ENCODE results near the gene KCNK10. TPM values are rescaled to one million over a fixed set of nuclear protein-coding genes. Genes with fewer than 3 reads are reported as not detected.

KCNK10 gene
- total and polyA plus RNA-seq, 7 donors = under 0.01 TPM; not detected in 6

DNA sequence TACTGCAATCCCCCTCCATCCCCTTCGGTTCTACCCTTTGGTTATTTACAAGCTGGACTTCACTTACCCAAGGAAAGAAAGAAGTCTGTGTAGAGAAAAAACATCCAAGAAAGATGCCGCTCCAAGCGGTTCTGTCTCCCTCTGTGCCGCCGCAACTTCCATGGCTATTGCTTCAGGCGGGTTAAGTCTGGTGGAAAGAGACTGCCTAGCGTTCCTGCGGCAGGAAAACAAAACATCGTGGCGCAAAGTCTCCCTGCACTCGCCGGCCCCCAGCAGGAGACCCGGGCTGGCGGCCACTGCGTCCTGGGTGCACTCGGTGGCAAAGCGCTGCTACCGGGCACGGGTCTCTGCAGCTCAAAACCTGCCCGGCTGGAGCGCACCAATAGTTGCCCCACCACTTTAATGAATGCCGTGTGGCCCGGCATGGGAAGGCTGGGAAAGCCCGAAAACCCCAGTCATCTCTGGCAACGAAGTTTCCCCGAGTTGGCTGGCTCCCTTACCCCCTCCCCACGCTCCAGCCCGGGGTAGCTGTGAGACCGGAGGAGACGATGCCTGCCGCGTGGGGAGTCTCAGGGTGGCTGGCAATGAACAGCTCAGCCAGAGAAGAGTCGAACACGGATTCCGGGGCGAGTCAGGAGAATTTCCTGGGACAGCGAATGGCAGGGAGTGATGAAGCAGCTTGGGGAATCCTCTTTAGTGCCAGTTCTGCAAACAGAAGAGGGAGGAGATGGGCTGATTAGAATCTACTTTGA is 3.5 kb upstream of the KCNK10 start:
- no peak for DNase-seq
- Histone ChIP-seq H3K9me3 (no peaks in the 10 kb centered on the region), H3K4me3 (no peak overlapping the region), H3K27ac (no peak overlapping the region), H3K27me3 (ENCODE audit: insufficient read depth in 3 of 3, low read length in 2 of 3) (peaks cover 4 to 64% (median 23%) of the 10 kb centered on the region in 3 donors), H3K4me1 (no peaks in the 10 kb centered on the region), H3K36me3 (ENCODE audit: insufficient read depth in 1 of 2, low read depth in 1 of 2) (no peaks in the 10 kb centered on the region)
- TF ChIP-seq, protein P1, sequence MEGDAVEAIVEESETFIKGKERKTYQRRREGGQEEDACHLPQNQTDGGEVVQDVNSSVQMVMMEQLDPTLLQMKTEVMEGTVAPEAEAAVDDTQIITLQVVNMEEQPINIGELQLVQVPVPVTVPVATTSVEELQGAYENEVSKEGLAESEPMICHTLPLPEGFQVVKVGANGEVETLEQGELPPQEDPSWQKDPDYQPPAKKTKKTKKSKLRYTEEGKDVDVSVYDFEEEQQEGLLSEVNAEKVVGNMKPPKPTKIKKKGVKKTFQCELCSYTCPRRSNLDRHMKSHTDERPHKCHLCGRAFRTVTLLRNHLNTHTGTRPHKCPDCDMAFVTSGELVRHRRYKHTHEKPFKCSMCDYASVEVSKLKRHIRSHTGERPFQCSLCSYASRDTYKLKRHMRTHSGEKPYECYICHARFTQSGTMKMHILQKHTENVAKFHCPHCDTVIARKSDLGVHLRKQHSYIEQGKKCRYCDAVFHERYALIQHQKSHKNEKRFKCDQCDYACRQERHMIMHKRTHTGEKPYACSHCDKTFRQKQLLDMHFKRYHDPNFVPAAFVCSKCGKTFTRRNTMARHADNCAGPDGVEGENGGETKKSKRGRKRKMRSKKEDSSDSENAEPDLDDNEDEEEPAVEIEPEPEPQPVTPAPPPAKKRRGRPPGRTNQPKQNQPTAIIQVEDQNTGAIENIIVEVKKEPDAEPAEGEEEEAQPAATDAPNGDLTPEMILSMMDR (IDR thresholded peaks at IDR 0.05) = no peak
- intact Hi-C loops (cut with DNase I) = no loop called here
- no peak for ATAC-seq
- 1% methylated on average over 37 of the region's 37 CpGs for WGBS, 3 donors

DNA sequence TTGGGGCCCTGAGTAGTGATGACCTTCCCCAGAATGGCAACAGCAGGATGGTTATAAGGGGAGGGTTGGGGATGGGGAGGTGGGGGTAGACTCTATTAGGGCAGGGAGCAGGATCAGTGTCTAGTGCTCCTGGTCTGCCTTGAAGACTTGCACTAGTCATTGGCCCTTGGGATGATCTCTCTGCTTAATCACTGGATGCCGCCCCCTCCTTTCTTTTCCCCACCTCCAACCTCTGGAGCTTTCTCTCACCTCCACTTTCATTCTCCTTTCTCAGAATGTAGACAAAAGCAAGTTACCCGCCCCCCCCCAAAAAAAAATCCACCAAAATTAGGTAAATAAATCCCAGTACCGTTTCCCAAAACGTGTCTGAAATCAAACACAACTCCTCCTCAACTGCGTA is 2.8 kb upstream of the KCNK10 start:
- DNase-seq = no peak
- Histone ChIP-seq H3K36me3 (ENCODE audit: insufficient read depth in 1 of 2, low read depth in 1 of 2) (no peaks in the 10 kb centered on the region), H3K9me3 (no peaks in the 10 kb centered on the region), H3K27ac (no peak overlapping the region), H3K4me1 (no peaks in the 10 kb centered on the region), H3K27me3 (ENCODE audit: insufficient read depth in 3 of 3, low read length in 2 of 3) (peaks cover 4 to 70% (median 23%) of the 10 kb centered on the region in 3 donors), H3K4me3 (no peak overlapping the region)
- 11 to 13% (median 12%) methylated on average over 5 of the region's 5 CpGs for WGBS, 3 donors
- intact Hi-C loops (cut with DNase I) = no loop called here
- TF ChIP-seq, protein P1 (IDR thresholded peaks at IDR 0.05) = no peak
- no peak for ATAC-seq

DNA sequence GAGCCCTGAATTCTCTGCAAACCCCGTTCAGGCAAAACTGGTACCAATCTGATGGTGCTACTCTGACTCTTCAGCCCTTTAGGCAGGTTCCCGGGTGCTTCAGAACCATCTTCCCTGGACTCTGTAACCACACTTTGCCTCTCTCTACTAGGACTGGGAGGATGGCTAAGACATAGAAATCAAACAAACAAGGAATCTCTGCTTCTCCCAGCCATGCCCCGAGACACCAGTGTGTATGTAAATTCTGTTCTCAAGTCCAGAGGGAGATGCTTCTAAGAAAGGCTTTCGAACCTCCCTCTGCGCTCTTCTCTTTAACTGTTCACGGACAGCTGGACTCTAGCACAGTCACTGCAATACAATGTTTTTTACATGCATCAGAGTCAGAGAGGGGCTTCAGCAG is 1.9 kb upstream of the KCNK10 start:
- Histone ChIP-seq H3K27ac (no peak overlapping the region), H3K36me3 (ENCODE audit: insufficient read depth in 1 of 2, low read depth in 1 of 2) (no peaks in the 10 kb centered on the region), H3K4me1 (no peaks in the 10 kb centered on the region), H3K9me3 (no peaks in the 10 kb centered on the region), H3K4me3 (no peak overlapping the region), H3K27me3 (ENCODE audit: insufficient read depth in 3 of 3, low read length in 2 of 3) (peaks cover 4 to 78% (median 23%) of the 10 kb centered on the region in 3 donors)
- intact Hi-C loops (cut with DNase I) = no loop called here
- ATAC-seq = no peak
- TF ChIP-seq, protein P1 (IDR thresholded peaks at IDR 0.05) = no peak
- no peak for DNase-seq
- WGBS, 3 donors = 49 to 63% (median 62%) methylated on average over 6 of the region's 6 CpGs

DNA sequence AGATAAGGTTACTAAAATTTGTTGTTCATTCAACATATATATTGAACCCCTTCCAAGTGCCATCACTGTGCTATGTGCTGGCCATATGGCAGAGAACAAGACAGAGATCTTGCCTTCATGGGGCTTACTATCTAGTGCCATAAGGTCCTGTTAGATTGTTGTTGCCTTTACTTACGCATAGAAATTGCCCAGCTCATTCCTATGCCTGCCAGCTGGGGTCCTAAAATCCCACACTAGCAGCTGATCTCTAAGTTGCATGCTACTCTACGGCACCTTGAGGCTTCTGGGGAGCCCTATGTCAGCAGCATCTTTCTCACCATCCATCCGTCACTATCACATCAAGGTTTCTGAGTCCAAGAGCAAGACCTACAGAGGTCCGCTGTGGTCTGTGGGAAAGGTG is 1.4 kb upstream of the KCNK10 start:
- H3K4me1 ChIP-seq = no peaks in the 10 kb centered on the region
- 48 to 62% (median 59%) methylated on average over 4 of the region's 4 CpGs for WGBS, 3 donors
- TF ChIP-seq, protein P1 (IDR thresholded peaks at IDR 0.05) = no peak
- no peak for DNase-seq
- no peak for ATAC-seq
- no peak overlapping the region for H3K4me3 ChIP-seq
- intact Hi-C loops (cut with DNase I) = no loop called here
- no peaks in the 10 kb centered on the region for H3K36me3 ChIP-seq (ENCODE audit: insufficient read depth in 1 of 2, low read depth in 1 of 2)
- H3K27me3 ChIP-seq (ENCODE audit: insufficient read depth in 3 of 3, low read length in 2 of 3) = peaks cover 4 to 82% (median 24%) of the 10 kb centered on the region in 3 donors
- no peak overlapping the region for H3K27ac ChIP-seq
- H3K9me3 ChIP-seq = no peaks in the 10 kb centered on the region
